Measurements from ENCODE around the gene SPEF2.

Gene SPEF2

GRCh38 chr5:35687961-35688360 is 70.3 kb downstream of the SPEF2 start:
- no peak for TF ChIP-seq MYC (IDR thresholded peaks at IDR 0.05; ENCODE audit: low read depth, low read length)
- TF ChIP-seq POLR2A (IDR thresholded peaks at IDR 0.05; ENCODE audit: extremely low read depth, insufficient read length), result no peak
- TF ChIP-seq MAX (IDR thresholded peaks at IDR 0.05; ENCODE audit: low read depth, low read length), result no peak
- TF ChIP-seq CTCF (IDR thresholded peaks at IDR 0.05; ENCODE audit: low read depth, low read length), result no peak
- DNase-seq (ENCODE audit: low read depth), result no peak
- no peak overlapping the region for H3K4me3 ChIP-seq (ENCODE audit: low read depth, low read length)

- no peak for TF ChIP-seq CTCF (IDR thresholded peaks at IDR 0.05; ENCODE audit: low read depth, low read length)
- no peak for TF ChIP-seq MAX (IDR thresholded peaks at IDR 0.05; ENCODE audit: low read depth, low read length)
- TF ChIP-seq MYC (IDR thresholded peaks at IDR 0.05; ENCODE audit: low read depth, low read length), result no peak
- TF ChIP-seq POLR2A (IDR thresholded peaks at IDR 0.05; ENCODE audit: extremely low read depth, insufficient read length), result no peak
- DNase-seq (ENCODE audit: low read depth), result no peak
- no peak overlapping the region for H3K4me3 ChIP-seq (ENCODE audit: low read depth, low read length)
Measured at GRCh38 chr5:35694481-35694880, 76.8 kb downstream of the SPEF2 start.

GRCh38 chr5:35698047-35698808 is 80.6 kb downstream of the SPEF2 start:
- no peak for DNase-seq (ENCODE audit: low read depth)
- H3K4me3 ChIP-seq (ENCODE audit: low read depth, low read length), result no peak overlapping the region
- TF ChIP-seq MAX (IDR thresholded peaks at IDR 0.05; ENCODE audit: low read depth, low read length) (no peak), POLR2A (IDR thresholded peaks at IDR 0.05; ENCODE audit: extremely low read depth, insufficient read length) (no peak), CTCF (IDR thresholded peaks at IDR 0.05; ENCODE audit: low read depth, low read length) (no peak), MYC (IDR thresholded peaks at IDR 0.05; ENCODE audit: low read depth, low read length) (no peak)

GRCh38 chr5:35707659-35708058 is 90.0 kb downstream of the SPEF2 start:
- H3K4me3 ChIP-seq (ENCODE audit: low read depth, low read length), result no peak overlapping the region
- no peak for DNase-seq (ENCODE audit: low read depth)
- TF ChIP-seq POLR2A (IDR thresholded peaks at IDR 0.05; ENCODE audit: extremely low read depth, insufficient read length), result no peak
- TF ChIP-seq MYC (IDR thresholded peaks at IDR 0.05; ENCODE audit: low read depth, low read length), result no peak
- TF ChIP-seq CTCF (IDR thresholded peaks at IDR 0.05; ENCODE audit: low read depth, low read length), result no peak
- no peak for TF ChIP-seq MAX (IDR thresholded peaks at IDR 0.05; ENCODE audit: low read depth, low read length)

- no peak for TF ChIP-seq MYC (IDR thresholded peaks at IDR 0.05; ENCODE audit: low read depth, low read length)
- no peak for TF ChIP-seq MAX (IDR thresholded peaks at IDR 0.05; ENCODE audit: low read depth, low read length)
- TF ChIP-seq CTCF (IDR thresholded peaks at IDR 0.05; ENCODE audit: low read depth, low read length), result no peak
- no peak for TF ChIP-seq POLR2A (IDR thresholded peaks at IDR 0.05; ENCODE audit: extremely low read depth, insufficient read length)
- no peak for DNase-seq (ENCODE audit: low read depth)
- no peak overlapping the region for H3K4me3 ChIP-seq (ENCODE audit: low read depth, low read length)
Measured at GRCh38 chr5:35709688-35710087, 92.0 kb downstream of the SPEF2 start.

All from NB4 (cell line).